Parathyroid adenoma (tissue), 2 donors: Measurements from ENCODE around the gene ISCU.

Experiments used
- H2AFZ ChIP-seq: fragments of 300-600 bp; sonication (generic); one replicate; pipeline ENCODE4 v1.7.0; 2017; ENCODE audit warnings: antibody characterized with exemption, mild to moderate bottlenecking
- H3K27ac ChIP-seq: fragments of 300-600 bp; sonication (generic); one replicate; pipeline ENCODE4 v1.7.0; 2017
- H3K27me3 ChIP-seq: fragments of 300-600 bp; sonication (generic); one replicate; pipeline ENCODE4 v1.7.0; 2017; ENCODE audit warnings: low read length; ENCODE audit not compliant: control insufficient read depth, insufficient read depth
- H3K36me3 ChIP-seq: fragments of 300-600 bp; sonication (generic); one replicate; pipeline ENCODE4 v1.7.0; 2017; ENCODE audit warnings: low read length; ENCODE audit not compliant: control insufficient read depth, insufficient read depth
- H3K4me1 ChIP-seq: fragments of 300-600 bp; sonication (generic); one replicate; pipeline ENCODE4 v1.7.0; 2017; ENCODE audit warnings: control low read depth
- H3K4me2 ChIP-seq: fragments of 300-600 bp; sonication (generic); one replicate; pipeline ENCODE4 v1.7.0; 2017; ENCODE audit warnings: low read length
- H3K4me3 ChIP-seq: fragments of 300-600 bp; sonication (generic); one replicate; pipeline ENCODE4 v1.7.0; 2017; ENCODE audit warnings: low read depth, low read length
- H3K79me2 ChIP-seq: fragments of 300-600 bp; sonication (generic); one replicate; pipeline ENCODE4 v1.7.0; 2017; ENCODE audit warnings: control low read depth
- H3K9ac ChIP-seq: fragments of 300-600 bp; sonication (generic); one replicate; pipeline ENCODE4 v1.7.0; 2017; ENCODE audit warnings: mild to moderate bottlenecking
- H3K9me3 ChIP-seq: fragments of 300-600 bp; sonication (generic); one replicate; pipeline ENCODE4 v1.7.0; 2017; ENCODE audit warnings: low read length; ENCODE audit not compliant: control insufficient read depth
- CTCF ChIP-seq: fragments of 300-600 bp; sonication (generic); IDR thresholded peaks from one replicate; pipeline ENCODE4 v1.7.0; 2017; ENCODE audit warnings: antibody characterized with exemption, mild to moderate bottlenecking
- donor health status: primary hyperparathyroidism.

ISCU gene

GRCh38 chr12:108594323-108594903 lies 32.0 kb downstream of the ISCU start:
- H3K9ac ChIP-seq: no peak overlapping the region
- no peaks in the 10 kb centered on the region for H3K36me3 ChIP-seq
- TF ChIP-seq CTCF: no peak
- no peaks in the 10 kb centered on the region for H3K9me3 ChIP-seq
- H2AFZ ChIP-seq: no peak overlapping the region
- H3K79me2 ChIP-seq: no peaks in the 10 kb centered on the region
- H3K27me3 ChIP-seq: no peaks in the 10 kb centered on the region
- H3K4me1 ChIP-seq: no peaks in the 10 kb centered on the region
- H3K4me3 ChIP-seq: no peak overlapping the region
- no peak overlapping the region for H3K4me2 ChIP-seq
- no peak overlapping the region for H3K27ac ChIP-seq

GRCh38 chr12:108594960-108595710 lies 32.7 kb downstream of the ISCU start:
- Histone ChIP-seq H3K4me2 (no peak overlapping the region), H3K9me3 (no peaks in the 10 kb centered on the region), H3K27ac (no peak overlapping the region), H3K4me3 (no peak overlapping the region), H3K27me3 (no peaks in the 10 kb centered on the region), H3K4me1 (no peaks in the 10 kb centered on the region), H3K9ac (no peak overlapping the region), H3K36me3 (no peaks in the 10 kb centered on the region), H2AFZ (no peak overlapping the region), H3K79me2 (no peaks in the 10 kb centered on the region)
- no peak for TF ChIP-seq CTCF

GRCh38 chr12:108595711-108596647 lies 33.6 kb downstream of the ISCU start:
- Histone ChIP-seq H3K9ac (no peak overlapping the region), H3K4me1 (no peaks in the 10 kb centered on the region), H3K27ac (no peak overlapping the region), H3K9me3 (no peaks in the 10 kb centered on the region), H3K79me2 (no peaks in the 10 kb centered on the region), H3K4me2 (no peak overlapping the region), H2AFZ (no peak overlapping the region), H3K4me3 (no peak overlapping the region), H3K36me3 (no peaks in the 10 kb centered on the region), H3K27me3 (no peaks in the 10 kb centered on the region)
- TF ChIP-seq CTCF: no peak

- no peak for TF ChIP-seq CTCF
- no peaks in the 10 kb centered on the region for H3K27me3 ChIP-seq
- no peaks in the 10 kb centered on the region for H3K36me3 ChIP-seq
- no peaks in the 10 kb centered on the region for H3K4me1 ChIP-seq
- no peaks in the 10 kb centered on the region for H3K79me2 ChIP-seq
- no peak overlapping the region for H2AFZ ChIP-seq
- no peaks in the 10 kb centered on the region for H3K9me3 ChIP-seq
- H3K9ac ChIP-seq: no peak overlapping the region
- H3K4me2 ChIP-seq: no peak overlapping the region
- no peak overlapping the region for H3K4me3 ChIP-seq
- no peak overlapping the region for H3K27ac ChIP-seq
Observed at GRCh38 chr12:108596854-108597558, 34.6 kb downstream of the ISCU start.
